Urinary bladder (tissue), 4 donors: ENCODE measurements around the gene LPP. TPM values are rescaled to one million over a fixed set of nuclear protein-coding genes. Genes with fewer than 3 reads are reported as not detected.

ENCODE experiments used
- DNase-seq: peaks from one replicate; pipeline ENCODE4 v3.0.0-alpha.2; 2015; ENCODE audit errors: extremely low spot score
- H3K27ac ChIP-seq: one replicate; pipeline ENCODE4 v1.5.1; 2013; ENCODE audit warnings: low read depth, mild to moderate bottlenecking, moderate library complexity
- H3K36me3 ChIP-seq: one replicate; pipeline ENCODE4 v1.6.1; 2013; ENCODE audit warnings: mild to moderate bottlenecking, moderate library complexity; ENCODE audit not compliant: insufficient read depth
- H3K4me1 ChIP-seq: one replicate; pipeline ENCODE4 v1.6.1; 2013; ENCODE audit warnings: mild to moderate bottlenecking, moderate library complexity; ENCODE audit not compliant: insufficient read depth
- H3K4me3 ChIP-seq: one replicate; pipeline ENCODE4 v1.5.1; 2013; ENCODE audit warnings: low read depth, low read length
- WGBS: extraction: QIAGEN DNeasy Blood & Tissue Kit; methylation state at CpG from one replicate; pipeline ENCODE4 v1.1.7; 2013; 5-methylcytosine and 5-hydroxymethylcytosine counted together
- polyA plus RNA-seq: library from polyadenylated mRNA; stranded (reverse); fragments of 200-250 nt; gene quantifications from one replicate; pipeline ENCODE4 v1.2.3, GENCODE V29; 2013
- total RNA-seq: library from RNA; depleted of rRNA; stranded (reverse); fragments of >200 nt; gene quantifications from one replicate; pipeline ENCODE4 v1.2.3, GENCODE V29; 2014
- donor health status: healthy with polysubstance abuse.
- donor health status: healthy.

LPP gene
- total and polyA plus RNA-seq, 2 donors, result 133 to 705 TPM

GRCh38 chr3:188389711-188390342, 235.9 kb downstream of the LPP start:
- H3K4me1 ChIP-seq, result peaks cover 2% of the 10 kb centered on the region

GRCh38 chr3:188390343-188390718, 236.4 kb downstream of the LPP start:
- DNase-seq, result no peak
- 16% methylated on average over 4 of the region's 4 CpGs for WGBS
- Histone ChIP-seq H3K36me3 (no peaks in the 10 kb centered on the region), H3K4me3 (no peak overlapping the region), H3K4me1 (peaks cover 2% of the 10 kb centered on the region), H3K27ac (peak overlapping the region; percentile 74)

More at GRCh38 chr3:188389711-188390342, 235.9 kb downstream of the LPP start:
- H3K36me3 ChIP-seq, result no peaks in the 10 kb centered on the region
- DNase-seq, result no peak
- H3K4me3 ChIP-seq, result no peak overlapping the region
- no peak overlapping the region for H3K27ac ChIP-seq
- 55% methylated on average over 5 of the region's 5 CpGs for WGBS

- peaks cover 2% of the 10 kb centered on the region for H3K4me1 ChIP-seq
- no peak for DNase-seq
- H3K4me3 ChIP-seq, result no peak overlapping the region
- H3K27ac ChIP-seq, result no peak overlapping the region
- 48% methylated on average over 8 of the region's 8 CpGs for WGBS
- no peaks in the 10 kb centered on the region for H3K36me3 ChIP-seq
Observed at GRCh38 chr3:188390775-188391443, 237.0 kb downstream of the LPP start.

- H3K27ac ChIP-seq, result no peak overlapping the region
- H3K4me1 ChIP-seq, result peaks cover 2% of the 10 kb centered on the region
Observed at GRCh38 chr3:188391592-188391991, 237.6 kb downstream of the LPP start.

GRCh38 chr3:188392076-188392475, 238.1 kb downstream of the LPP start:
- Histone ChIP-seq H3K4me3 (no peak overlapping the region), H3K36me3 (no peaks in the 10 kb centered on the region), H3K4me1 (peaks cover 2% of the 10 kb centered on the region), H3K27ac (no peak overlapping the region)
- no peak for DNase-seq
- WGBS, result 91% methylated on average over 4 of the region's 4 CpGs

More at GRCh38 chr3:188391592-188391991, 237.6 kb downstream of the LPP start:
- no peak overlapping the region for H3K4me3 ChIP-seq
- 93% methylated on average over 2 of the region's 2 CpGs for WGBS
- H3K36me3 ChIP-seq, result no peaks in the 10 kb centered on the region
- DNase-seq, result no peak

GRCh38 chr3:188394623-188395022, 240.7 kb downstream of the LPP start:
- Histone ChIP-seq H3K4me1 (peaks cover 2% of the 10 kb centered on the region), H3K27ac (no peak overlapping the region), H3K4me3 (no peak overlapping the region), H3K36me3 (no peaks in the 10 kb centered on the region)
- DNase-seq, result no peak
- 37% methylated on average over 1 of the region's 1 CpG for WGBS

GRCh38 chr3:188396251-188396650, 242.3 kb downstream of the LPP start:
- no peaks in the 10 kb centered on the region for H3K4me1 ChIP-seq
- no peak overlapping the region for H3K27ac ChIP-seq
- 62% methylated on average over 2 of the region's 2 CpGs for WGBS
- H3K4me3 ChIP-seq, result no peak overlapping the region
- H3K36me3 ChIP-seq, result no peaks in the 10 kb centered on the region
- DNase-seq, result peak; percentile 13

GRCh38 chr3:188396900-188397299, 242.9 kb downstream of the LPP start:
- DNase-seq, result no peak
- Histone ChIP-seq H3K36me3 (no peaks in the 10 kb centered on the region), H3K4me3 (no peak overlapping the region), H3K27ac (no peak overlapping the region), H3K4me1 (no peaks in the 10 kb centered on the region)
- 40% methylated on average over 3 of the region's 3 CpGs for WGBS

GRCh38 chr3:188397766-188398705, 244.1 kb downstream of the LPP start:
- Histone ChIP-seq H3K4me3 (no peak overlapping the region), H3K27ac (no peak overlapping the region), H3K36me3 (no peaks in the 10 kb centered on the region), H3K4me1 (no peaks in the 10 kb centered on the region)
- no peak for DNase-seq
- WGBS, result 68% methylated on average over 12 of the region's 12 CpGs

GRCh38 chr3:188400494-188401243, 246.7 kb downstream of the LPP start:
- DNase-seq, result no peak
- WGBS, result 57% methylated on average over 2 of the region's 2 CpGs
- H3K4me1 ChIP-seq, result no peaks in the 10 kb centered on the region

GRCh38 chr3:188401244-188401993, 247.5 kb downstream of the LPP start:
- no peak overlapping the region for H3K27ac ChIP-seq
- no peaks in the 10 kb centered on the region for H3K36me3 ChIP-seq
- WGBS, result 55% methylated on average over 3 of the region's 3 CpGs
- H3K4me3 ChIP-seq, result no peak overlapping the region
- DNase-seq, result no peak
- no peaks in the 10 kb centered on the region for H3K4me1 ChIP-seq

More at GRCh38 chr3:188400494-188401243, 246.7 kb downstream of the LPP start:
- H3K36me3 ChIP-seq, result no peaks in the 10 kb centered on the region
- H3K27ac ChIP-seq, result no peak overlapping the region
- H3K4me3 ChIP-seq, result no peak overlapping the region

- Histone ChIP-seq H3K36me3 (peaks cover 1% of the 10 kb centered on the region), H3K4me1 (no peaks in the 10 kb centered on the region), H3K27ac (no peak overlapping the region), H3K4me3 (no peak overlapping the region)
- DNase-seq, result no peak
Observed at GRCh38 chr3:188402229-188402628, 248.3 kb downstream of the LPP start.
